ENCODE data around the gene PDF. TPM values are rescaled to one million over a fixed set of nuclear protein-coding genes. Genes with fewer than 3 reads are reported as not detected.

PDF gene
- total and polyA plus RNA-seq, 2 of the 13 experiments (the other 11 are each of a cell fraction or from before 2014, with no cell fraction given) = 12.4 to 48.8 TPM

DNA sequence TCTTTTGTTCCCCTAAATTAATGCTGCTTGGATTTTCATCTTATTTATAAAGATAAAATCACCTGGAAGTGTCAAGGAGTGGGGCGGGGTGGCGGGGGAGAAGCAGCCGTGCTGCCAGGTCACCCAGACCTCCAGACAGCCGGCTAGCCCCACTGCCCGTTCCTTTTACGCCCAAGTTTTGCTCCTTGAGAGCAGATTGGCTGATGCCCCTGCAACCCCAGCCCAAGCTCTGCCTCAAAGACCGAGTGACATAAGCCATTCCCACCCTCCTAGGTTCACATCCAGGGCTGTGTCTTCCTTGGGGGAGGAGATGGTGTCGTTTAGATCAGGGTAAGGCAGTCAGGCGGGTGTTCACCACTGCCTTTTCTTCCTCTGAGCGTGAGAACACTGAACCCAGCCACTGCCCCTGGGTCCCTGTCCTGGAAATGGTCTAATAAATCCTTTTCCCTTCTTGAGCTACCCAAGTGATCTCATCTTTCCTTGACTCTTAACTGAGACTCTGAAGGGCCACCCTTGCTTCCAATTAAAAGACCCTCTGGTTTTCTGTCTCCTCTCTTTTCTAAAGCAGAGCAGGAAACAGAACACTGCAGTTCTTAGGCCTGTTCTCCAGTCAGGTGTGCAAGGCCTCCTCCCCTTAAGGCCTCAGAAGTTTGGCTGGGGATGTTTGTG is 5.7 kb downstream of the PDF start:
- 95% methylated on average over 10 of the region's 10 CpGs for WGBS (ENCODE audit: low lambda C conversion rate)
- Histone ChIP-seq H3K27ac (ENCODE audit: extremely low read length, insufficient read depth, low read length) (peak overlapping the region; percentile 10), H2AFZ (ENCODE audit: low read length) (no peak overlapping the region), H3K9me3 (ENCODE audit: low read length) (no peaks in the 10 kb centered on the region), H3K9ac (ENCODE audit: insufficient read depth, low read depth, low read length) (no peak overlapping the region), H3K79me2 (ENCODE audit: insufficient read depth, low read length) (peaks cover 56% of the 10 kb centered on the region), H3K27me3 (ENCODE audit: control insufficient read depth in 1 of 2, insufficient read depth in 2 of 2, low read length in 2 of 2) (no peaks in the 10 kb centered on the region), H3K4me1 (ENCODE audit: insufficient read depth, low read length) (peaks cover 55% of the 10 kb centered on the region), H4K20me1 (ENCODE audit: insufficient read depth, low read length) (peaks cover 35% of the 10 kb centered on the region), H3K4me2 (ENCODE audit: low read depth, low read length) (no peak overlapping the region), H3K36me3 (replicated peaks in 1 of 2; ENCODE audit: control insufficient read depth in 1 of 2, insufficient read depth in 2 of 2, low read length in 2 of 2) (peaks cover 37 to 62% of the 10 kb centered on the region in 2 experiments), H3K4me3 (replicated peaks in 1 of 3; ENCODE audit: insufficient read depth in 1 of 3, low read depth in 2 of 3, low read length in 3 of 3) (no peak overlapping the region)
- no peak for FAIRE-seq
- in situ Hi-C loops (cut with HindIII; ENCODE audit: extremely low pct_ligation_motif_present, low pct_unique_long_range_greater_than_20kb) (no loop called here), intact Hi-C loops (cut with micrococcal nuclease; ENCODE audit: unreplicated experiment) (no loop called here)
- ChIA-PET POLR2A (interaction anchor here (2.3 kb wide), 1 partner anchor 13 kb away, joined by 5 read pairs; the partner anchor contains the start of gene VPS4A), CTCF (ENCODE audit: low intra/inter-chr PET ratio, low total read pairs) (no interaction called here)
- no peak for DNase-seq (ENCODE audit: low spot score)
- TF ChIP-seq TAF1 (CRISPR knock-in tag; IDR thresholded peaks at IDR 0.05) (peak; percentile 12; the same call in 1 of the 2 replicates), ZFYVE20 (CRISPR knock-in tag; IDR thresholded peaks at IDR 0.05; ENCODE audit: borderline replicate concordance, low read depth) (no peak), HNRNPL (IDR thresholded peaks at IDR 0.05; ENCODE audit: low read depth, low read length) (no peak), ZC3H13 (CRISPR knock-in tag; IDR thresholded peaks at IDR 0.05) (0 out of 2 replicates have a peak, but pooled peaks have one; percentile 56), POLR2G (IDR thresholded peaks at IDR 0.05; ENCODE audit: low read depth, low read length) (peak; percentile 37; the same call in 1 of the 2 replicates), POLR2A (IDR thresholded peaks at IDR 0.05; ENCODE audit: insufficient read depth in 1 of 2, low read depth in 2 of 2, low read length in 2 of 2) (peak in 1 of 2 experiments; percentile 8; a peak in 1 of 4 replicates)
- TF ChIP-seq, protein P1, sequence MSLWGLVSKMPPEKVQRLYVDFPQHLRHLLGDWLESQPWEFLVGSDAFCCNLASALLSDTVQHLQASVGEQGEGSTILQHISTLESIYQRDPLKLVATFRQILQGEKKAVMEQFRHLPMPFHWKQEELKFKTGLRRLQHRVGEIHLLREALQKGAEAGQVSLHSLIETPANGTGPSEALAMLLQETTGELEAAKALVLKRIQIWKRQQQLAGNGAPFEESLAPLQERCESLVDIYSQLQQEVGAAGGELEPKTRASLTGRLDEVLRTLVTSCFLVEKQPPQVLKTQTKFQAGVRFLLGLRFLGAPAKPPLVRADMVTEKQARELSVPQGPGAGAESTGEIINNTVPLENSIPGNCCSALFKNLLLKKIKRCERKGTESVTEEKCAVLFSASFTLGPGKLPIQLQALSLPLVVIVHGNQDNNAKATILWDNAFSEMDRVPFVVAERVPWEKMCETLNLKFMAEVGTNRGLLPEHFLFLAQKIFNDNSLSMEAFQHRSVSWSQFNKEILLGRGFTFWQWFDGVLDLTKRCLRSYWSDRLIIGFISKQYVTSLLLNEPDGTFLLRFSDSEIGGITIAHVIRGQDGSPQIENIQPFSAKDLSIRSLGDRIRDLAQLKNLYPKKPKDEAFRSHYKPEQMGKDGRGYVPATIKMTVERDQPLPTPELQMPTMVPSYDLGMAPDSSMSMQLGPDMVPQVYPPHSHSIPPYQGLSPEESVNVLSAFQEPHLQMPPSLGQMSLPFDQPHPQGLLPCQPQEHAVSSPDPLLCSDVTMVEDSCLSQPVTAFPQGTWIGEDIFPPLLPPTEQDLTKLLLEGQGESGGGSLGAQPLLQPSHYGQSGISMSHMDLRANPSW (CRISPR knock-in tag; IDR thresholded peaks at IDR 0.05; ENCODE audit: borderline replicate concordance) = no peak
- TF ChIP-seq, protein P2, sequence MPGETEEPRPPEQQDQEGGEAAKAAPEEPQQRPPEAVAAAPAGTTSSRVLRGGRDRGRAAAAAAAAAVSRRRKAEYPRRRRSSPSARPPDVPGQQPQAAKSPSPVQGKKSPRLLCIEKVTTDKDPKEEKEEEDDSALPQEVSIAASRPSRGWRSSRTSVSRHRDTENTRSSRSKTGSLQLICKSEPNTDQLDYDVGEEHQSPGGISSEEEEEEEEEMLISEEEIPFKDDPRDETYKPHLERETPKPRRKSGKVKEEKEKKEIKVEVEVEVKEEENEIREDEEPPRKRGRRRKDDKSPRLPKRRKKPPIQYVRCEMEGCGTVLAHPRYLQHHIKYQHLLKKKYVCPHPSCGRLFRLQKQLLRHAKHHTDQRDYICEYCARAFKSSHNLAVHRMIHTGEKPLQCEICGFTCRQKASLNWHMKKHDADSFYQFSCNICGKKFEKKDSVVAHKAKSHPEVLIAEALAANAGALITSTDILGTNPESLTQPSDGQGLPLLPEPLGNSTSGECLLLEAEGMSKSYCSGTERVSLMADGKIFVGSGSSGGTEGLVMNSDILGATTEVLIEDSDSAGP (CRISPR knock-in tag; IDR thresholded peaks at IDR 0.05; ENCODE audit: borderline replicate concordance) = 0 out of 2 replicates have a peak, but pooled peaks have one; percentile 41
- TSS peak; percentile 45 for BruUV-seq (replicated peaks)
- no peak for ATAC-seq
